ENCODE data around the gene METTL1. TPM values are rescaled to one million over a fixed set of nuclear protein-coding genes. Genes with fewer than 3 reads are reported as not detected.

METTL1 gene
- total RNA-seq, 1 donor from 2014 or later: 6.8 TPM

DNA sequence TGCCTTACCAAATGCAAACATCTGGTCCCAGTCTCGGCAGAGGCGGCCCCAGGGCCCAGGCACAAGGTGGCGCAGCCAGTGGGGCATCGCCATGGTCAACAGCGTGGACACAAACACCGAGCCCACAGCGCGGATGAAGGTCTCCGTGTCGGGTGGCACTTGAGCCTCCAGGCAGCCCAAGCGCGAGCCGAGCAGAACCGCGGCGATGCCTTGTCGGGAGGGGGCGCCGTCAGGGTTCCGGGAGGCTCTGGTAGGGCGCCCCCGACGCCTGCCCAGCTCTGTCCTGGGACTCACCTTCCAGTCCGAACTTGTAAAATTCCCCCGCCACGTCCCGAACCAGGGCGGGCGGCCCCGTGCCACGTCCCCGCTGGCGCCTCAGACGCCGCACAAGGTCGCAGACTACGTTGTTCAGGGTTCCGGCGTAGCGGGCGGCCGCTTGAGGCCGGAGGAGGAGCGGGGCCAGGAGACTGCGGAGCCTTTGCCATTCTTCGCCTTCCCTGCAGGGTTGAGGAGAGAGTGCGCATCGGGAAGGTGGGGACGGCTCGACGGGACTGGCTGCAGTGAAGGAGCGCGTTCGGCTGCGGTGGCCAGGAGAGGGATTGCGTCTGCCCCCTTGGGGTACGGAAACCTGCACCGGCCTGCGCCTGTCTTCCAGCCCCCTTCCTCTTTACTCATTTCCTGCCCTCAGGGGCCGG lies 6.8 kb downstream of the METTL1 start:
- TF ChIP-seq, protein P1, sequence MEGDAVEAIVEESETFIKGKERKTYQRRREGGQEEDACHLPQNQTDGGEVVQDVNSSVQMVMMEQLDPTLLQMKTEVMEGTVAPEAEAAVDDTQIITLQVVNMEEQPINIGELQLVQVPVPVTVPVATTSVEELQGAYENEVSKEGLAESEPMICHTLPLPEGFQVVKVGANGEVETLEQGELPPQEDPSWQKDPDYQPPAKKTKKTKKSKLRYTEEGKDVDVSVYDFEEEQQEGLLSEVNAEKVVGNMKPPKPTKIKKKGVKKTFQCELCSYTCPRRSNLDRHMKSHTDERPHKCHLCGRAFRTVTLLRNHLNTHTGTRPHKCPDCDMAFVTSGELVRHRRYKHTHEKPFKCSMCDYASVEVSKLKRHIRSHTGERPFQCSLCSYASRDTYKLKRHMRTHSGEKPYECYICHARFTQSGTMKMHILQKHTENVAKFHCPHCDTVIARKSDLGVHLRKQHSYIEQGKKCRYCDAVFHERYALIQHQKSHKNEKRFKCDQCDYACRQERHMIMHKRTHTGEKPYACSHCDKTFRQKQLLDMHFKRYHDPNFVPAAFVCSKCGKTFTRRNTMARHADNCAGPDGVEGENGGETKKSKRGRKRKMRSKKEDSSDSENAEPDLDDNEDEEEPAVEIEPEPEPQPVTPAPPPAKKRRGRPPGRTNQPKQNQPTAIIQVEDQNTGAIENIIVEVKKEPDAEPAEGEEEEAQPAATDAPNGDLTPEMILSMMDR (IDR thresholded peaks at IDR 0.05; ENCODE audit: borderline replicate concordance): peak; percentile 37
- DNase-seq: peak; percentile 34
- H3K27me3 ChIP-seq (ENCODE audit: low read depth): peaks cover 55% of the 10 kb centered on the region
- peaks cover 30% of the 10 kb centered on the region for H3K4me1 ChIP-seq
- no peaks in the 10 kb centered on the region for H3K9me3 ChIP-seq (replicated peaks)
- H3K36me3 ChIP-seq: peaks cover 11% of the 10 kb centered on the region
- intact Hi-C loops (cut with micrococcal nuclease): no loop called here
- H3K4me3 ChIP-seq: peak overlapping the region; percentile 62
- no peak overlapping the region for H3K27ac ChIP-seq (replicated peaks)

- peaks cover 55% of the 10 kb centered on the region for H3K27me3 ChIP-seq (ENCODE audit: low read depth)
- H3K36me3 ChIP-seq: peaks cover 7% of the 10 kb centered on the region
Observed at GRCh38 chr12:57764662-57765002, 7.3 kb downstream of the METTL1 start.

DNA sequence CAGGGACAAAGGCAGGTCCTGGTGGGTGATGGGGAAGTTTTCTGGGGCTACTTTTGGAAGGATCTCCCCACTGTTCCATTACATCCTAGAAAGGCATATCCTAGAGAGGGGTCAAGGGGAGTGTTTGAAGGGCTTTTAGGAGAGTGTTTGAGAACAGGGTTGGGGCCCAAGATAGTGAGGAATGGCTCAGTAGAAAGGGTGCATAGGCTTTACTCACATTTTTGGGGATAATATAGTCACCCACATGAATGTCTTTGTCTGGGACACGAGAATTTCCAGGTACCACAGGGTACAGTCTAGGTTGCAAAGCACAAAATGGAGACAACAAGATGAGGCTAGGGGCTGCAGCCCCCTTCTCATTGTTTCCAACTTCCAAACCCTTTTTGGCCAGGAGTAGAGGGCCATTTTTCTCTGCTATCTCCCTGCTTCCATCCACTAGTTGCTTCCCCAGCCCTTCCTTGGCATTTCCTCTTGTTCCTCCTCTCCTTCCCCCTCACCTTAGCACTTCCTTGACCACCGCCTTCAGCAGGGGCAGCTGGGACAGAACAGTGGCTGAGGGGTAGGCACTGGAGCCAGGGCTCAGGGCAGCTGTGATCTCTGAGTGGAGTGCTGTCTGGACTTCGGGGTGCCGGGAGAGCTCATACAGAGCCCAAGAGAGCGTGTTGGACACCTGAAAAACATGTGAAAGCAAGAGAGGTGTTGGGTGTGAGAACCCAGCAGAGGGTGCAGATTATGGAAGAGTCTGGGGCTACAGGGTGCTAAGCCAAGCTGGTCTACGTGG lies 7.8 kb downstream of the METTL1 start:
- H3K4me1 ChIP-seq: peaks cover 30% of the 10 kb centered on the region
- H3K4me3 ChIP-seq: peak overlapping the region; percentile 62
- intact Hi-C loops (cut with micrococcal nuclease): no loop called here
- no peak overlapping the region for H3K27ac ChIP-seq (replicated peaks)
- peaks cover 55% of the 10 kb centered on the region for H3K27me3 ChIP-seq (ENCODE audit: low read depth)
- TF ChIP-seq, protein P1 (IDR thresholded peaks at IDR 0.05; ENCODE audit: borderline replicate concordance): no peak
- H3K36me3 ChIP-seq: peaks cover 9% of the 10 kb centered on the region
- DNase-seq: no peak
- no peaks in the 10 kb centered on the region for H3K9me3 ChIP-seq (replicated peaks)

More at GRCh38 chr12:57764662-57765002, 7.3 kb downstream of the METTL1 start:
- intact Hi-C loops (cut with micrococcal nuclease): no loop called here
- no peak for DNase-seq
- H3K9me3 ChIP-seq (replicated peaks): no peaks in the 10 kb centered on the region
- no peak overlapping the region for H3K27ac ChIP-seq (replicated peaks)
- peaks cover 30% of the 10 kb centered on the region for H3K4me1 ChIP-seq
- peak overlapping the region; percentile 62 for H3K4me3 ChIP-seq
- TF ChIP-seq, protein P1 (IDR thresholded peaks at IDR 0.05; ENCODE audit: borderline replicate concordance): no peak

DNA sequence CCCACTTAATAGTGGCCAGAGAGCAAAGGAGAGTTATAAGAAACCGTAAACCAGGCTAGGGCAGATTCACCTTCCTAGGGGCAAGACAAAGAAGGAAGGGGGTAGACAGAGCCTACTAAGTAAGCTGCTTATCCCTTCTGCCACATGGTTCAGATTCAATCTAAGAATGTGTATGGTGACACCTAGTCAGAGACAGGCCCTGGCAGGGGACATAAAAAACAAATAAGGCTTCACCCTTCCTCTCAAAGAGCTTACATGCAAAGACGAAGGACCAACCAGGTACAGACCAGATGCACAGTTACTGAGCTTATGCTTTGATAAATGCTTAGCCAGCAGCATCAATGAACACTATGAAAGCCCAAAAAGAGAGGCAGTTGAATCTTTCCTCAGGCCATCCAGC lies 9.4 kb downstream of the METTL1 start:
- Histone ChIP-seq H3K27me3 (ENCODE audit: low read depth) (peaks cover 55% of the 10 kb centered on the region), H3K4me3 (no peak overlapping the region), H3K9me3 (replicated peaks) (no peaks in the 10 kb centered on the region), H3K36me3 (peaks cover 18% of the 10 kb centered on the region), H3K27ac (replicated peaks) (no peak overlapping the region), H3K4me1 (peaks cover 30% of the 10 kb centered on the region)
- DNase-seq: no peak
- intact Hi-C loops (cut with micrococcal nuclease): no loop called here
- TF ChIP-seq, protein P1 (IDR thresholded peaks at IDR 0.05; ENCODE audit: borderline replicate concordance): no peak

DNA sequence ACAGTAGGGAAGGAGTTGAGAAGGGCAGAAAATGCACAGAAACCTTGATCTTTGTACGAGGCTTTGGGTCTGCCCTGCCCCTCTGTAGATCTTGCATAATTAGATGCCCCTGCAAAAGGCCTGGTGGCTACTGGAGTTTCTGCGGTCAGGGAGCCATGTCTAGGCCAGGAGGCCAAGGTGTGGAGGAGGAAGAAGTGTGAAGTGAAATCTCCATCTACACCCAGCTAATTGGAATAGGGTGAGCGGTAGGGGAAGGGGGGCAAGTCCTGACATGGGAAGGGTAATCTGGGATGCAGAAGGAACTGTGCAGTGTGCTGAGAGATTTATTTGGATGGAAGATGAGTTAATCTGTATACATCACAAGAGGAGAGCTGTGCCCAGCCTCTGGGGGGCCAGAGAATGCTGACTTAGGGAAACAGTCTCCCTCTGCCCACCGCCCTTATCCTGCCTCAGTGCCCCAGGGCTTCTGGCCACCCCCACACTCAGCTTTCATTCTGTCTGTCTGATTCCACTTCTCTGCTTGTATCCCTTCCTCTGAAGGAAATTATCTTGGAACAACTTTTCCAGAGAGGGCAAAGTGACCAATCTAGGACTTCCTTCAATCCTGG lies 10.4 kb downstream of the METTL1 start:
- intact Hi-C loops (cut with micrococcal nuclease): no loop called here
- Histone ChIP-seq H3K27me3 (ENCODE audit: low read depth) (peaks cover 48% of the 10 kb centered on the region), H3K4me3 (no peak overlapping the region), H3K27ac (replicated peaks) (no peak overlapping the region), H3K36me3 (peaks cover 19% of the 10 kb centered on the region), H3K4me1 (peaks cover 28% of the 10 kb centered on the region), H3K9me3 (replicated peaks) (no peaks in the 10 kb centered on the region)
- TF ChIP-seq, protein P1 (IDR thresholded peaks at IDR 0.05; ENCODE audit: borderline replicate concordance): no peak
- no peak for DNase-seq
